Posterior vena cava (tissue), 2 donors: Measurements from ENCODE around the gene CLEC10A. TPM values are rescaled to one million over a fixed set of nuclear protein-coding genes. Genes with fewer than 3 reads are reported as not detected.
"Not testable (repeated sequence)": the region's sequence is repeated elsewhere in the genome, so short reads cannot be mapped to it uniquely, and the experiment has no call there.

Source experiments
- DNase-seq: peaks from one replicate; pipeline ENCODE4 v3.0.0-alpha.2; 2020; ENCODE audit warnings: low spot score
- intact Hi-C, 2 donors: fragments of 100-400 bp; cut with DNase I; formaldehyde crosslinking; loops; one replicate each; pipeline versions ENCODE4 v1.14.1 to v1.14.2; 2022 to 2023
- total RNA-seq, 2 donors: library from RNA; stranded (reverse); fragmentation: NEBNext Ultra II Directional; extraction: Animal tissue kit (Norgen Biotek cat#: 25700); gene quantifications; one replicate each; pipeline ENCODE4 v1.2.1, GENCODE V29; 2021
- donor health status: DM: yes; HTN: yes; CAD: no.
- donor health status: DM: yes; HTN: yes; CAD: no.

The CLEC10A gene
- total RNA-seq, 2 donors from 2014 or later: 5.9 to 13.9 TPM

DNA sequence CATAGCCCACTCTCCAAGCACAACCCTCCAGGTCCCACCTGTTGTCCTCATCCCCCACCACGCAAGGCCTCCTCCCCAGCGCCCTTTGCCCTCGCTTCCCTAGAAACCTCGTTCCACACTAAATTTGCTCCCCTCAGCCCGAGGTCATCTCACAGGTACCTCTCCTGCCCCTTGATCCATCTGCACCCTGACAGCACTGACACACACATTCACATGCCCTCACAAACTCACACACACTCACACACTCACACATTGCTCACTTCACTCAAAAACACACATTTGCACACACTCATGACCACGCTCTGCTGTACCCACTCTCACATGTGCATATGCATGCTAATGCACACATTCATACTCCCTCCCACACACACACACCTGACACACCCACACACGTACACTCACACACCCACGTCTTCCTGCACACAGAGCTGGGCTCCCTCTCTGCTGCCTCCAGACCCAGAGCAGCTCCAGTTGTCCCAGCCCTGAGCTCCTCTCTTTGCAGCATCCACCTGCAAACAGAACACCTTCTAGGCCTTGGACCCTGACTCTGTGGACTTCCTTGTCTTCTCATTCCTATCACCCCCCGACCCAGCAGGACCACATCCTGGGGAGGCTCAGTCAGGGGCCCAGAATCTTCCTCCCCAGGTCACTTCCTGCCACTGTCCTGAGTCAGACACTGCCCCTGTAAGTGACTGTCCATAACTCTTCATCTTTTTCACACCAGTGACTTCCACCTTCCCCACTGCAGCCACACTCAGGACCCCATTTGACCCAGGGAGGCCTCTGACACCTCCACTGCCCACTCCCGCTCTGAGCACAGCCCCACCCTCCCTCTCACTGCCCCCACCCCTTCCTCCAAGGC, 29.6 kb upstream of the CLEC10A start:
- intact Hi-C loops: no loop called here
- DNase-seq: no peak

DNA sequence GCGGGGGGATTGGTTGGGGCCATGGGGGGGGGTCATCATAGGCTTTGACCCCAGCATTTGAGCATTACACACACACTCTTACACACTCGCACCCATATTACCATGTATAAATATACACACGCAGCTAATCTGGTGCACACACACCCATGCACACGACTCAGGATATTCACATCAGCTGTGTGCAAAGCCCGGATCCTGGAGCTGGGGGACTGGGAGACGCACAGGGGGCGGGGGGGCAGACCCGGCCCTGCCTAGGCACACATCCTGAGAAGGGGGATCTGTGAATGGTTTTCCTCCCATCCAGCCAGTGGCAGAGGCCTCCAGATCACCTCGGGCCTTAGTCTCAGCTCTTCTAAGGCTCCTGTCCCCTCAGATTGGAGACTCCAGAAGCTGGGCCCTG, 28.9 kb upstream of the CLEC10A start:
- no peak for DNase-seq
- intact Hi-C loops: no loop called here

DNA sequence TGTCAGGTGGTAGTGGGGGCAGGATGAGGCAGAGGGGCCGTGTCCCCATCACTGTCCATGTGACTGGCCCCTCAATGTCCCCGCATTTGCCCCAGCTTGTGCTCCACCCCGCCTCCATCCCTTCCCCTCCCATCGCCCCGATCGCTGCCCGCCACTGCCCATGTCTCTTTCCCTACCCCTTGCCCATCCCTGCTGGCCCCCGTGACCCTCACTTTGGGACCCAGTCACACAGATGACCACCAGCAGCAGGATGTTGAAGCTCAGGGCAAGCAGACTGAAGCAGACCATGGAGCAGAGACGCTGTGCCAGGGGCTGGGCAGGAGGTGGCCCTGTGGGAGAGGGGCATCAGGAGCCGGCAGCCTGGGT, 28.5 kb upstream of the CLEC10A start:
- DNase-seq: no peak
- intact Hi-C loops: no loop called here

DNA sequence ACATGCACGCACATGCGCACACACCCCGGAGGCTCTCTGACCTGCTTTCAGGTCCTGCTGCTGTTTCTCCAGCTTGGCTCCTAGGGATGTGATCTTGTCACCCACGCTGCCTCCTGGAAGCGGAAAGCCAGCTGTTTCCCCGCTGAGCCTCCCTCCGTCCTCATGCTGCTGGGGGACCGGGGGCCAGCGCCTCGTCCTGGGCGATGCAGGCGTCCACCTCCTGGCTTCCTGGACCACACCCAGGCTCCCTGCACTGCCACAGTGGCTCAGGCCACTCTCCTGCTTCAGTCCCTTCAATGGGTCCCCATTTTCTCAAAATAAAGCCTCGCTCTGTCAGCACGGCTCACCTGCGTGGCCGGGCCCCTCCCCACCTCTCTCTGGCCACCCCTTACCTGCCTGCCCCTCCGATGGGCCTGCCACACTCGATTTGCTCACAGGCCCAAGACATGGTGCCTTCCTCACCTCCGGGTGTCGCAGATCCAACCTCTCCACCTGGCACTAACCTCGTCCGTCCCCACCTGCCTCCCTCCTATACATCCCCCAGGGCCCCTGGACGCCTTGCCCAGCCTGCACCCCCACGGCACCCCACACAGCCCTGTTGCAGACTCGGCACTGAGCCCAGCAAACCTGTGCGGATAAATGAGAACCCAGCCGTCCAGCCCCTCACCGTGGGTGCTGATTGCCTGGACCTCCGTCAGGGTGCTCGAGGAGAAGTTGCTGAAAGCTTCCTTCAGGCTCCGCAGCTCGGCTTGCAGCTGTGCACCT, 27.9 kb upstream of the CLEC10A start:
- no peak for DNase-seq
- intact Hi-C loops: no loop called here

DNA sequence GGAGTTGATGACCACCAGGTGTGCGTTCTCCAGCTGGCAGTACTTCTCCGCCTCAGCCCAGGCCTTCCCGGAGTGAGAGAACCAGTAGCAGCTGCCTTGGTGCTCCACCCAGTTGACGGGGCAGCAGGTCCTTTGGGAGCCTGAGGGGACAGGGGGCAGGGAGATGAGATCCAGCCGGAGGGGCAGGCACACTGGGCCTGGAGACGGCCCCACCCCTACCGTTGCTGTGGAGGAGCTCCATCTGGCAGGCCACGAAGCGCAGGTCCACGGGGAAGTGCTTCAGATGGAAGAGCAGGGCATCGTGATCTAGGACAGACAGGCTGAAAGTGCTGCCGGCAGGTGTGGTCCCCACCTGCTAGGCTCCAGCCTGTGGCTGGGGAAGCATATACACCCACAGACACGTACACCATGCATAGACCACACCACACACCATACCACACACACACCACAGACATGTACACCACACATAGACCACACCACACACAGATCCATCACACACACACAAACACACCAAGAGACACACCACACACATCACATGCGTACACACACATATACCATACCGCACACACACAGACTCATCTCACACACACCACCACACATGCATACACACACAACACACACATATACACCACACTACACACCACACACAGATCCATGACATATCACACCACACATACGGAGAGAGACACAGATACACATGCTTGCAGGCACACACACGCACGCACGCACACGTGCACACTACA, 27.1 kb upstream of the CLEC10A start:
- intact Hi-C loops: no loop called here
- DNase-seq: no peak

DNA sequence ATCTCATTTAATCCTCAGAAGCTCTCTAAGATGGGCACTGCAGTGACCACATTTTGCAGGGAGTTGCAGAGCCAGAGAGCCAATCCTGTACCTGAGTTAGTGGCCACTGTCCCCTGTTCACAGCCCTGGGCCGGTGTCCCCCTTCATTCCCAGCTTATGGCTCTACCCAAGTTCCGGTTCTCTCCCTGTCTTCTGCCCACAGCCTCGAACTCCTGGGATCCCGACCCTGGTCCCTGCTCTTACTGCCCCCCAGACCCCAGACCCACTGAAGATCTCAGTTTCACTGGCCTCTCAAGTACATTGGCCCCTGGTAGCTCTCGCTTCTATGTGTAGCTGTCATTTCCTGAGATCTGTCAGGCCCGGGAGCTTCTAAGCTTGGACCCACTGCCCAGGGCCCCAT, 22.4 kb upstream of the CLEC10A start:
- intact Hi-C loops: no loop called here
- DNase-seq: no peak

DNA sequence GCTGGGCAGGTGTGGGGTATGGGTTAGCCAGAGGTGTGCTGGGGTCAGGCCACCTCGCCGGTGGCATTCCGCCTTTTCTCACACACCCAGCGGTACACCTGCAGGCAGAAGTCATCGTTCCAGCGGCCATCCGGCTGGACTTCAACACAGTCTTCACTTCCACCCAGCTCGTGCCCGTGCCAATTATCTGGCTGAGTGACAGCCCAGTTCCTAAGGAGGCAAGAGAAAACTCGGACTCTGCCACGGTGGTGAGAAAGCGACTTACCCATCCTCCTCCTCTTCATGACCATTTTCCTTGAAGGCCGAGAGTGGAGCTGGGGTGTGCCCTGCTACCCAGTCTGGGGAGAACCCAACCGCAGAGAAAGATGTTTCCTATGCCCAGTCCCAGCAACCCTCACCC, 21.5 kb upstream of the CLEC10A start:
- intact Hi-C loops: no loop called here
- DNase-seq: no peak

DNA sequence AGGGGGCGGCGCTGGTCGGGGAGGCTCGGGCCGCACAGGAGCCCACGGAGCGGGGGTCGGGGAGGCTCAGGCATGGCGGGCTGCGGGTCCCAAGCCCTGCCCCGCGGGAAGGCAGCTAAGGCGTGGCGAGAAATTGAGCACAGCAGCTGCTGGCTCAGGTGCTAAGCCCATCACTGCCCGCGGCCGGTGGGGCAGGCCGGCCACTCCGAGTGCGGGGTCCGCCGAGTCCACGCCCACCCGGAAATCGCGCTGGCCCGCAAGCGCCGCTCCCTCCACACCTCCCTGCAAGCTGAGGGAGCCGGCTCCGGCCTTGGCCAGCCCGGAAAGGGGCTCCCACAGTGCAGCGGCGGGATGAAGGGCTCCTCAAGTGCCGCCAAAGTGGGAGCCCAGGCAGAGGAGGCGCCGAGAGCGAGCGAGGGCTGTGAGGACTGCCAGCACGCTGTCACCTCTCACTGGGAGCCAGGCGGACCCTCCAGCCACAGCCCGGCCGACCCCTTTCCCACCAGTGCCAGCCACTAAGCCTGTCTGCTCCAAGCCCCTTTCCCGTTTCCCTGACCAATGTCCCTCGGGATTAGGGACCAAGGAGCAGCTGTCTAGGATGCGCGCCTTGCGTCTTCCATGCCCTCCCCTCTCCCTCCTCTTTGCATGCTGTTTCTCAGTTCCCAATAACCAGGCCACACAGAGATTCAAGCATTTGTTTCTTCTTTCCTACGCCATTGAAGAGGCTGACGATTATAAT, 20.8 kb upstream of the CLEC10A start:
- DNase-seq, intact Hi-C loops: not testable (repeated sequence)

DNA sequence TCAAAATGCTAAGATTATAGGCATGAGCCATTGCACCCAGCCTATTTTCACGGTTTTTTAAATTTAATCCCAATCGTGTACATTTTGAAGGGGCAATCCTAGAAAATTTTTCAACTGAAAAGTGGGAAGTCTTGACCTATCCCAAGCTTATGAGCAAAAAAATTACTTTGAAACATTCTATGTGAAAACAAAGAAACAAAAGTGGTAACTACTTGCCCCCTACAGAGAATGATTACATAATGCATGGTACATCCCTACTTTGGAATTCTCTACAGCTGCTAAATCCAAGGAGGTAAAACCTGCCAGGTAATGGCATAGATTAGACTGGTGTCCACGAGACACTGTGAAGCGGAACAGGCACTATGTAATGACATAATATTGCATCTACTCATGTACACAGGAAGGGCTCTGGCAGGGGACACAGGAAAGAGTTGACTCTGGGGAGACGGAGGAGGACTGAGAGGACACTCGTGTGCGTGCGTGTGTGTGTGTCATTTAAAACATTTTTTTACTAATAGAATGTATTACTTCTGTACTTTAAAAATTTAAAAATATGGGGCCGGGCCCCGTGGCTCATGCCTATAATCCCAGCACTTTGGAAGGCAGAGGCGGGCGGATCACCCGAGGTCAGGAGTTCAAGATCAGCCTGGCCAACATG, 18.9 kb upstream of the CLEC10A start:
- intact Hi-C loops: no loop called here
- no peak for DNase-seq

DNA sequence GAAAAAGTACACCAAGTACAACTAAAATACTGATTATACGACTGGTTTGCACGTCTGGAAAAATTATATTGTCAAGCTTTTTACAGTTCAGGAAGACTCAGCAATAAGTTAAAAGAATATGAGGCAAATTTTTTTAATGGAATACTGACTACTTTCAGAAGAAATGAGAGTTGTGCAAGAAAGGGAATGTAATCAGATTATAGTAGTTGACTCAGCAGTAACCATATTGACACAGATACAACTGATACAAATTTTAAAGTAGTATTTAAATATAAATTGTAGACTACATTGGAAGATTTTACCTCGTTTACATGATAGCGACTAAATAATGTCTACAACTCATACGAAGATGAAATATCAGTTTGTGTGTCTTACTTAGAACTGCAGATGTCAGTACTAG, 17.9 kb upstream of the CLEC10A start:
- DNase-seq: no peak
- intact Hi-C loops: no loop called here

DNA sequence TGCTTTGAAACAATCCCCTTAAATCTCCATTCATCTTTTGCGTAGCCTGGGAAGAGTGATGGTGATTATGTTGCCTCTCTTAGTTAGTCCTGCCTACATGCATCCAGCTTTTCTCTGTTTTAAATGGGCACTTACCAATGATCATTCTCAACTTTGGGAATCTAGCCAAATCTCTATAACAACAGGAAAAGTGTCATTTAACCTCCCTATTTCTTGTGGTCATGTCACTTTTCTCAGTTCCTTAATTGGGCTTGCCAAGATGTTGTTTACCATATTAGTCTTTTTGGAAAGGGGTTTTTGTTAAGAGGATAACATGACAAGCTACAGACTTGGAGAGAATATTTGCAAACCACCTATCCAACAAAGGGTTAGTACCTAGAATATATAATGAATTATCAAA, 15.6 kb upstream of the CLEC10A start:
- DNase-seq: no peak
- intact Hi-C loops: no loop called here

DNA sequence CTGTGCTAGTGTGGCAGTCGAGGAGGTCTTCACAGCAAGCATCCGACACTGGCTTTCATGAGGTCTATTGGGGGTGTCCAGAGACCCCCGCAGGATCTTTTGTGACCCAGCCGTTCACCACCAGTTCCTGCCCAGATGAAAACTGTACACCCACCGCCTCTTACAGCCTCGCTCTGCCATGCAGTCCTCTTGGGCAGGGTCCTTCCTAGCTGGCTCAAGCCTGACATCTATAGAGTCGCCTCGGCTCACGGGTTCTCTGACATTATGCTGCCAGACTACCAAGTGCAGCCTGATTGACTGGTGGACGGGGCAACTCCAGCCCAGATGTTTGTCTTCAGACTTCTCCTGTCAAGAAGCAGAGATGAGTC, 14.6 kb upstream of the CLEC10A start:
- intact Hi-C loops: no loop called here
- no peak for DNase-seq

DNA sequence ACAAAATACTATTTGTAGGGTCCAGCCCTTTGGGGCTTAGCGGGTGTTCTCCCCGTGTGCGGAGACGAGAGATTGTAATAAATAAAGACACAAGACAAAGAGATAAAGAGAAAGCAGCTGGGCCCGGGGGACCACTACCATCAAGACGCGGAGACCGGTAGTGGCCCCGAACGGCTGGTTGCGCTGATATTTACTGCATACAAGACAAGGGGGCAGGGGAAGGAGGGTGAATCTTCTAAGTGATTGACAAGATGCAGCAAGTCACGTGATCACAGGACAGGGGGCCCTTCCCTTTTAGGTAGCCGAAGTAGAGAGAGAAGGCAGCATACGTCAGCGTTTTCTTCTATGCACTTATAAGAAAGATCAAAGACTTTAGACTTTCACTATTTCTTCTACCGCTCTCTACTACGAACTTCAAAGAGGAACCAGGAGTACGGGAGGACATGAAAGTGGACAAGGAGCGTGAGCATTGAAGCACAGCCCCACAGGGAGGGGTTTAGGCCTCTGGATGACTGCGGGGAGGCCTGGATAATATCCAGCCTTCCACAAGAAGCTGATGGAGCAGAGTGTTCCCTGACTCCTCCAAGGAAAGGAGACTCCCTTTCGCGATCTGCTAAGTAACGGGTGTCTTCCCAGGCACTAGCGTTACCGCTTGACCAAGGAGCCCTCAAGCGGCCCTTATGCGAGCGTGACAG, 11.4 kb upstream of the CLEC10A start:
- DNase-seq, intact Hi-C loops: not testable (repeated sequence)

DNA sequence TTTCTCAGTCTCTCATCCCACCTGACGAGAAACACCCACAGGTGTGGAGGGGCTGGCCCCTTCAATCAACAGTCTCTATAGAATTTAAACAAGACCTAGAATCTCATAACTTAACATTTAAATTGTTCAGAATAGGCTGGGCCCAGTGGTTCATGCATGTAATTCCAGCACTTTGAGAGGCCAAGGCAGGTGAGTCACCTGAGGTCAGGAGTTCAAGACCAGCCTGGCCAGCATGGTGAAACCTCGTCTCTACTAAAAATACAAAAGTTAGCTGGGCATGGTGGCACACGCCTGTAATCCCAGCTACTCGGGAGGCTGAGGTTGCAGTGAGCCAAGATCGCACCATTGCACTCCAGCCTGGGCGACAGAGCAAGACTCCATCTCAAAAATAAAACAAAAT, 9.5 kb upstream of the CLEC10A start:
- intact Hi-C loops, DNase-seq: not testable (repeated sequence)

DNA sequence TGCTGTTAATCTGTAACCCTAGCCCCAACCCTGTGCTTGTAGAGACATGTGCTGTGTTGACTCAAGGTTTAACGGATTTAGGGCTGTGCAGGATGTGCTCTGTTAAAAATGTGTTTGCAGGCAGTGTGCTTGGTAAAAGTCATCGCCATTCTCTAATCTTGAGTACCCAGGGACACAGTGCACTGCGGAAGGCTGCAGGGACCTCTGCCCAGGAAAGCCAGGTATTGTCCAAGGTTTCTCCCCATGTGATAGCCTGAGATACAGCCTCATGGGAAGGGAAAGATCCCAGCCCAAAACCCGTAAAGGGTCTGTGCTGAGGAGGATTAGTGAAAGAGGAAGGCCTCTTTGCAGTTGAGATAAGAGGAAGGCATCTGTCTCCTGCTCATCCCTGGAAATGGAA, 8.4 kb upstream of the CLEC10A start:
- DNase-seq, intact Hi-C loops: not testable (repeated sequence)

DNA sequence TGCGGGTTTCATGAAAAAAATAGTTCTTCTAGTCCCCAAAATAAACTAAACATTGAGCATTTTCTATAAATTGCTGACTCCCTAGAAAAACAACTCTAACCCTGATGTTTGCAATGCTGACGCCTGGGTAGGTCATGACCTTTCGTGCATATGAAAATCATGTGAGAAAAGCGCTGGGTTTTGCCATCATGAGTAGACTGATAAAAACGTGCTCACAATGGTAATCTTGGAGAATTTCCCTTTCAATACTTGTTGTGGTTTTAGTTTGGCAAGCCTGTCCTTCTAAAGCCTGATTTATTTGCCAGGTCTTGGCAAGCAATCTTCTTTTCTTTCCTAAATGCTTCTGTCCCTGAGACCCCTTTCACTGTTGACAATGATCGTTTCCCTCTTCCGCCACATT, 4.0 kb upstream of the CLEC10A start:
- intact Hi-C loops: no loop called here
- no peak for DNase-seq

DNA sequence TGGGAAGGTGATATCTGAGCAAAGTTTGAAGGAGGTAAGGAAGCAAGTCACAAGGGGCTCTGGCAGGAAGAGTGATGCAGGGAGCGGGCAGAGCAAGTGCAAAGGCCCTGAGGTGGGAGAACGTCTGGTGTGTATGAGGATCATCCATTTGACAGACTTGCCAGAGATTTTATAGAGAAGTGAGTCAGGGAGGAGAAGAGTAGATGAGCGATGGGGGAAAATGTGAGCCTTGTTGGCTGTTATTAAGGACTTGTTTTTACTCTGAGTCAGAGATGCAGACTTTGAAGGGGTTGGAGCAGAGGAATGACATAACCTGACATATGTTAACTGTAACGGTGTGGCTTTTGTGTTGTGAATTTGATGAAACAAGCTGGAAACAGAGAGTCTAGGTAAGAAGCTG, 3.5 kb upstream of the CLEC10A start:
- intact Hi-C loops: no loop called here
- no peak for DNase-seq

DNA sequence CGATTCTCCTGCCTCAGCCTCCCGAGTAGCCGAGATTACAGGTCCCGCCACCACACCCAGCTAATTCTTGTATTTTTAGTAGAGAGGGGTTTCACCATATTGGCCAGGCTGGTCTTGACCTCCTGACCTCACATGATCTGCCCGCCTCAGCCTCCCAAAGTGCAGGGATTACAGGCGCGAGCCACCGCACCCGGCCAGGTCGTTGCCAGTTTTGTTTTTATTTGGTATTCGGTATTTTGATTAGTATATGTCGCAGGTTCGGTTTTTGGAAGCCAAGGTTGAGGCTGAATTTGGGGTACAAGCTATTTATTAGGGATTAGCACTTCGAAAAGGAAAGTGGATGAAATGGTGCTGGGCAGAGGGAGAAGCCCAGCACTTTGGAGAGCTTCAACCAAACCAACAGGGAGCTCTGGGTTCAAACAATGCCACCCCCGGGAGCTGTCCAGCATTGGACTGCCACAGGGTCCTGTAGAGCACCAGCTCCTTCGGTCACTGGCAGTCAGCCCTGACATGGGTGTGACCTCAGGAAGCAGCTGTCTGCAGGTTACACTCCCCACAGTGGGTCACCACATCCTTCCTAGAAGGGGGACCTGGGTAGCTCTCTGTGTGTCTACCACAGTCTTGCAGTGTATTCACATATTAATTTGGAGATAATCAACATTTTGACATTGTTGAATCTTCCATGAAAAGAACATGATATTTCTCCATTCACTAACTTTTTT, 1.5 kb upstream of the CLEC10A start:
- intact Hi-C loops: no loop called here
- no peak for DNase-seq
